Cortex of kidney (tissue), 1 donor: ENCODE results near the gene RPL41.

Experiments
- DNase-seq: peaks from one replicate; lab custom pipeline; 2025; lab: John Stamatoyannopoulos, UW

Gene RPL41

DNA sequence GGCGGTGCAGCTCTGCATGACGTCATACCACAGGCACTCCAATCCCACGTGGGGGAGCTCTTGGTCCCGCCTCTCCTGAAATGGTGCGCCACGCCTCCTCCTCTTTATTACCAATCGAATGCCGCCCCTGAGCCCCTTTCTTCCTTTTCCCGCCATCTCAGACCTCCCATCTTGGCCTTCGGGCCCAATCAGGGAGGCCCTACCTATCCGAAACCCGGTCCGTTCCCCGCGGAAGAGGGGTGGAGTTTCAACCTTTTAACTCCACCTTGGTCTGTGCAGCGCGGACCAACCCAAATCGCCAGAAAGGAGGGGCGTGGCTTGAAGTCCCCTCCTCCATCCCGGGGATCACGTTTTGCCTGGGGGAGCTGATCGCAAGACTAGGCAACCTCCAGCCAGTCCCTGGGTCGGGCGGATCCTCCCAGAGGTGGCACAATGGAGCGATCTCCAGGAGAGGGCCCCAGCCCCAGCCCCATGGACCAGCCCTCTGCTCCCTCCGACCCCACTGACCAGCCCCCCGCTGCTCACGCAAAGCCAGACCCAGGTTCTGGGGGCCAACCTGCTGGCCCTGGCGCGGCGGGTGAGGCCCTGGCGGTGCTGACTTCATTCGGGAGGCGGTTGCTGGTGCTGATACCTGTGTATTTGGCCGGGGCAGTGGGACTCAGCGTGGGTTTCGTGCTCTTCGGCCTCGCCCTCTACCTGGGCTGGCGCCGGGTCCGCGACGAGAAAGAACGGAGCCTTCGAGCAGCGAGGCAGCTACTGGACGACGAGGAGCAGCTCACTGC, 11.6 kb downstream of the RPL41 start, which contains the start of gene ESYT1:
Gene ESYT1, plus strand, starts transcription at position 380 of the 782 bp plus-strand sequence. Its CDS starts 53 bp downstream, at position 433.
- no peak for DNase-seq

DNA sequence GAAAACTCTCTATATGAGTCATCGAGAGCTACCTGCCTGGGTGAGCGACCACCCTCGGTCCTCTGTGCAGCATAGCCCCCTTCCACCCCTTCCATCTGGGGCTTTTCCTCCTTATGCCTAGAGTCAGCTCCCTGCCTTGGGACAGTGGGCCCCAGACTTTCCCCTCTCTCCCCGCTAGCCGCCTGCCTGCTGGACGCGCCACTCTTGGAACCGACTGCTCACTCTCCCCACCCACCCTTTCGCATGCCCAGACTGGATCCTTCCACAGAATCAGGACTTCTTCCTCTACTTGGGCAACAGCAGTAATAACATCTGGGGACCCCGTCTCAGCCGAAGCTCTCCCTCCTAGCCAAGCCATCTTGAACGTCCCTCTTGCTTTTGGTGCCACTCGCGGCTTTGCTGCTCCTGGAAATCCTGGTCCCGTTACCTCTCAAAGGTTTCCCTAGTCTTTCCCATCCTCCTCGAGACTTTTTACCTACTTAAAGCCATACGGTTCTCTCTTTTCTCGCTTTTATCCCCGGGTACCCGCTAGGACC, 12.3 kb downstream of the RPL41 start:
- no peak for DNase-seq

DNA sequence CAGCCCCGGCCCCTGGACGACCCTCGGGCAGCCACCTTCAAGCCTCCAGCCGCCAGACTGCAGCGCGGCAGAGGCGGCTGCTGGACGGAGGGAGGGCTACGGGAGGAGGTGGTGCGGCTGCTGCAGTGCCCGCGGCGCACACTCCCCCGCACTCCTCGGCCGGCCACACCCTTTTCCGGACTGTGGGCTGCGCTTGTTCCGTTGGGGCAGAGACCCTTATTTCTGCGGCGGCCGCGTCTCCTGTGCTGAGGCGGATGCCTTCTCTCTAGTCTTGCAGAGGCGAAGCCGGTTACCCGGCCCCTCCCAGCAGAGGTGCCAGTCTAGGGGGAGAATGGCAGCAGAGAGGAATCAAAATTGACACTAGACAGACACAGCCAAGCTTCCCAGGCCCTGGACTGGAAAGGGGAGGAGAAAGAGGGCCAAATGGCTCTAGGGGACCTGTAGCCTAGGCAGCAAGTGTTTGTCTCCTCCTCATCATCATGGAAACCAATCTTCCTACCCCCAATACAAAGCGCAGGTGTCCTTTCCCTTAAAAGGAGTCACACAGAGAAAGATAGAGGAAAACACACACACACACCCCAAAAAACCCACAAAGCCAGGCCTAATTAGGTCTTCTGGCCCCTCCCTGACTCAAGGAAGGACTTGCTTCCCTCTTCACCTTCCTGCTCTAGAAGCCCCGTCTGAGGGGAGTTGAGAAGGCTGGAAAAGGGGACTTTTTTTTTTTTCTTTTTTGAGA, 12.9 kb downstream of the RPL41 start:
- no peak for DNase-seq

DNA sequence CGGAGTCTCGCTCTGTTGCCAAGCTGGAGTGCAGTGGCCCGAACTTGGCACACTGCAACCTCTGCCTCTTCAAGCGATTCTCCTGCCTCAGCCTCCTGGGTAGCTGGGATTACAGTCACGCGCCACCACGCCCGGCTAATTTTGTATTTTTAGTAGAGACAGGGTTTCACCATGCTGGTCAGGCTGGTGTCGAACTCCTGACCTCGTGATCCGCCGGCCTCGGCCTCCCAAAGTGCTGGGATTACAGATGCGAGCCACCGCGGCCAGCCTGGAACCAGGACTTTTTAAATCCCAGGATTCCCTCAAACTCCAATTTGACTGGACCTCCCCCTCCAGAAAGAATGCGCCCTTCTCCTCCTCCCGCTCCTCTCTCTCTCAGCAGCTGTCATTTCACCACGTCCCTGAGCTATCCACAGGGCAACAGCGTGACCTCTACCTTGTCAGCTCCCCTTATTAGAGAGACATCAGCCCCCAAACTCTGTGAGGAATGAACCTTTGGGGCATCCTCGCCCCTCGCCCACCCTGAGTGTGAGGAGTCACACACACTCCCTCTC, 13.6 kb downstream of the RPL41 start:
- no peak for DNase-seq

DNA sequence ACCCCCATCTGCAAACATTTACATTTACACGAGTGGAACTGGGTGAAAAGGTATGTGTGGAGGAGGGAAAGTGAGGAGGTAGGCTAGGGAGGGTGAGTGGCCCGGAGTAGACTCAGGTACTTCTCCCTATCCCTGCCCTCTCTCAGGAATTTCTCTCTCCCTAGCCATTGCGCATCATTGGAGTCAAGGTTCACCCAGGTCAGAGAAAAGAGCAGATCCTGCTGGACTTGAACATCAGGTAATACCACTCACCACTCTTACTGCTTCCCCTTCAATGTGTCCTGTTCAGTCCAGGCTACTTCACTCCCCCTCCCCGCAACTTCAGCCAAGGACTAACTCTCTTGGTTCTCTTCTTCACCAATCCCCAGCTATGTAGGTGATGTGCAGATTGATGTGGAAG, 14.4 kb downstream of the RPL41 start:
- no peak for DNase-seq

DNA sequence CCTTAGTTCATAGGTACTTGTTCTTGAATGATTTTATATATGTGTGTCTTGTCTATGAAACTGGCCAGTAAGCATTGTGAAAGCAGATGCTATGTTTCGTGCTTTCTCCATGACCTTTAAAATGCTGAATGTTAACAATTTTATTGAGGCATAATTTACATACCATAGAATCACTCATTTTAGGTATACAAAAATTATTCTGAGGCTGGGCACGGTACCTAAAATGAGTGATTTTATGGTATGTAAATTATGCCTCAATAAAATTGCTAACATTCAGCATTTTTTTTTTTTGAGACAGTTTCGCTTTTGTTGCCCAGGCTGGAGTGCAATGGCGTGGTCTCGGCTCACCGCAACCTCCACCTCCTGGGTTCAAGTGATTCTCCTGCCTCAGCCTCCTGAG, 18.5 kb downstream of the RPL41 start:
- DNase-seq = no peak

DNA sequence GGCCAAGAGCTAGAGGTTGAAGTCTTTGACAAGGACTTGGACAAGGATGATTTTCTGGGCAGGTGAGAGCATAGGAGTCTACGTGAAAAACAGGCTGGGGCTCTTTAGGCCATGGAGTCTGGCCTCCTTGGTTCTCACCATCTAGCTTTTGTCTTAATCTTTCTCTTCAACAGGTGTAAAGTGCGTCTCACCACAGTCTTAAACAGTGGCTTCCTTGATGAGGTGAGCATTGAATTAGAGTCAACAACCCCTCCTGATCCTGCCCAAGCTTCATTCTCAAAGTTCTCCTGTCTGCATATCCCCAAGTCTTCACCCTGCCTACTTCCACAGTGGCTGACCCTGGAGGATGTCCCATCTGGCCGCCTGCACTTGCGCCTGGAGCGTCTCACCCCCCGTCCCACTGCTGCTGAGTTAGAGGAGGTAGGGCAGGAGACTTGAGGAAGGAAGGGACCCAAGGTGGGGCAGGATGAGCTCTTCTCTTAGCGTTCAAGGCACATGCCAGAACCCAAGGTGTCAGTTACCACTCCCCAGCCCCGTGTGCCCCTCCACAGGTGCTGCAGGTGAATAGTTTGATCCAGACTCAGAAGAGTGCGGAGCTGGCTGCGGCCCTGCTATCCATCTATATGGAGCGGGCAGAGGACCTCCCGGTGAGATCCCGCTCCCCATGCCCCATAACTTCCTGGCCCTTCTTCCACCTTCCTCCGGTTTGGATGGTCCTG, 21.6 kb downstream of the RPL41 start:
- no peak for DNase-seq

DNA sequence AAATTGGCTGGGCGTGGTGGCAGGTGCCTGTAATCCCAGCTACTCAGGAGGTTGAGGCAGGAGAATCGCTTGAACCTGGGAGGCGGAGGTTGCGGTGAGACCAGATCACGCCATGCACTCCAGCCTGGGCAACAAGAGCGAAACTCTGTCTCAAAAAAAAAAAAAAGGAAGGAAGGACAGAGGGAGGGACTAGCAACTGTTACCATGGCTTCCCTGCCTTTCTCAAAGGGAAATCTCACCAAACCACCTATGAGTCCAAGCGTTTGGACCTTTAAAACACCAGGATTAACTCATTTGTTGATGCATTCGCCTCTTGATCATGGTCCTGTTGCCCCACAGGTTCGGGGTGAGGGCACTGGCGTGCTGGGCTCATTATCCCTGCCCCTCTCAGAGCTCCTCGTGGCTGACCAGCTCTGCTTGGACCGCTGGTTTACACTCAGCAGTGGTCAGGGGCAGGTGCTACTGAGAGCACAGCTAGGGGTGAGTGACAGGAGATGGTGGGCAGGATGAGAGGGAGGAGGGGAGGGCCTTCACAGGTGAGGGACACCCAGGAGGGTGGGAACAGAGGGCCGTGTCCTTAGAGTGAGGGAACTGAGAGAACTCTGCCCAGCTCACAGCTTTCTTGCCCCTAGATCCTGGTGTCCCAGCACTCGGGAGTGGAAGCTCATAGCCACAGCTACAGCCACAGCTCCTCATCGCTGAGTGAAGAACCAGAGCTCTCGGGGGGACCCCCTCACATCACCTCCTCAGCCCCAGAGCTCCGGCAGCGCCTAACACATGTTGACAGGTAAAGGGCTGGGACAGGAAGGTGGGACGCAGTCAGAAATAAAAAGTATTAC, 25.7 kb downstream of the RPL41 start:
- DNase-seq = no peak

DNA sequence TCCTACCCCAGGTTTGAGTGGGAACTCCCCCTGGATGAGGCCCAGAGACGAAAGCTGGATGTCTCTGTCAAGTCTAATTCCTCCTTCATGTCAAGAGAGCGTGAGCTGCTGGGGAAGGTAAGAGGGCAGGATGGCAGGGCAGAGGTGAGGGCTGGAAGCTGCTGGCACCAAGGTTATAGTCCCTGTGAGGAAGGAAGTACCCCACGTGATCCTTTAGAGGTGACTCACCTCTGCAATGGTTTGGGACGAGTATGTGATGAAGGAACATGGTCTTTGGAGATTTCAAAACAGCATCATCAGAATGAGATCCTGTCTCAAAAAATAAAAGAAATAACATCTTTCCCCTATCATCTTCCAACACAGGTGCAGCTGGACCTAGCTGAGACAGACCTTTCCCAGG, 26.8 kb downstream of the RPL41 start:
- no peak for DNase-seq

DNA sequence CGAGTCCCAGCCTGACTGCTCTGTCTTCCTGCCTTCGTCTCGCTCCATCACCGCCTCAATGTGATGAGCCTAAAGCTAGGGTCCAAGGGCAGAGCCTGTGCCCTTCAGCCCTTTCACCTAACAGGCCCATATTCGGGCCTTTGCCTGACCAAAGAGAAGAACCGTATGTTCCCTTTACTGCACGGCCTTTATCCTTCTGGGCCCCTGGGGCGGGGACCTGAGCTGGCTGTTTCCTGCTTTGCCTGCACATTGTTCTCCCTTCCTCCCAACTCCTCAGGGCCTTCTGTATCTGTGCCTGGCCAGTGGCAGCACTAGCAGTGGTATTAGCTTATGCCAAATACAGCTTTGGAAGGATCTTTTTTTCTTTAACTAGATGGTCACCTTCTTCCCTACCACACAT, 27.4 kb downstream of the RPL41 start:
- no peak for DNase-seq

DNA sequence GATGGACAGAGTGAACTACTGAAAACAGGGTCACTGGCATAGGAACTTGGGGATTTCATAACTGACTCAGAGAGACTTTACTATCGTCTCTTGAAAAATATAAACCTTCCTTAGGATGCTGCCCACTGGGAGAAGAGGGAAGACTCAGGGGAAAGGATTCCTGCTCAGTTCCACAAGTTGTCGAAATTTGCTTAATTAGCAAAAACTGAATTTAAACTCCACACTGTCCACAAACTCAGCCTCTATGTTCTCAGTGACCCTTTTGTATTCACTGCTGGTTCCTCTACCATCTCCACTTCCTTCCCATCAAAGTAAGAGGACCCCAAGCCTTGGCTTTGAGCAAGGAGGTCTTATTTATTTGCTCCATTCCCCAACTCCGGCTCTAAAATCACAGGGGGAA, 28.8 kb downstream of the RPL41 start:
- no peak for DNase-seq

DNA sequence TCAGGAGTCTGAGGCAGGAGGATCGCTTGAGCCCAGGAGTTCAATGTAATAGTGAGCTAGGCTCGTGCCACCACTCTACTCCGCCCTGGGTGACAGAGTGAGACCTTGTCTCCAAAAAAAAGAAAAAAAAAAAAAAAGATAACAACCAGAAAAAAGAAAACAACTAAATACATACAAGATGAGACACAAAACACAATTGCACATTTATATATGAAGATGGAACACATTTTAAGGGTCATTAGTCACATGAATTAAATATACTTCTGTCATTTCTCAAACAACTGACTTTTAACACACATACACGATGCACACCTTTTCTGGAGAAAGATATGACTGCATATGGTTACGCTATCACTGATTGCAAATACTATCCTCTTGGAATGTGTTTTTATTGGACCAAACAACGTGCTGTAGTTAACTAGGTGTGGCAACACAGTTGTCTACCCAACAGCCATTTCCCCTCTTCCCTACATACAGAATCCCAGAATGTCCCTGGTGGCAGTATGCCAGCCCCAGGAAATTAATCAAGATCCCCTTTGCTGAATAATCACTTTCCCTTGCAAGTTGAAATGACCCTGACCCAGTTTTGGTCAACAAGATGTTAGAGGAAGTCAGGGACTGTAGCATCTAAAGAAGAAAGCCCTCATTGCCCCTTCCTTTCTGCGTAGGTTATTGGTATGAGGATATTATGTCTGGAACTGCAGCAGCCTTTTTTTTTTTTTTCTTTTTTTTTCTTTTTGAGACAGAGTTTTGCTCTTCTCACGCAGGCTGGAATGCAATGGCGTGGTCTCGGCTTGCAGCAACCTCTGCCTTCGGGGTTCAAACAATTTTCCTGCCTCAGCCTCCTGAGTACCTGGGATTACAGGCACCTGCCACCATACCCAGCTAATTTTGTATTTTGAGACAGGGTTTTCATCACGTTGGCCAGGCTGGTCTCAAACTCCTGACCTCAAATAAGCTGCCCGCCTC, 30.3 kb downstream of the RPL41 start:
- DNase-seq = no peak

DNA sequence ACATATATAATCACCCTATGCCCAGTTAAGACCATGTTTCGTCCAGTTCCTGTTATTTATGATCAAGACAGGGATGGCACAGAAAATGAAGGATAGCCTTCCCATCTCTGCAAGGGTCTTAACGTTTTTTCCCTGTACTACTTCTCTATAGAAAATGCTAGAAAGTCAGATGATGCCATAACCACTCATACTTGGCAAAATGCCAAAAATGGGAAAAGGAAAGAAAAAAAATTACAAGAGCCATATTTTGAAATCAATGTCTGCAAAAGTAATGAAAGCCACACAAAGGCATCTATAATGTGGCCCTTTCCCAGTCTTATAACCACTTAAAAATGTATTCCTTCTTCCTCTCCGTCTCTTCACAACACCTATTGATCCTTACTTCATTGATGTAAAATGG, 34.1 kb downstream of the RPL41 start:
- no peak for DNase-seq

DNA sequence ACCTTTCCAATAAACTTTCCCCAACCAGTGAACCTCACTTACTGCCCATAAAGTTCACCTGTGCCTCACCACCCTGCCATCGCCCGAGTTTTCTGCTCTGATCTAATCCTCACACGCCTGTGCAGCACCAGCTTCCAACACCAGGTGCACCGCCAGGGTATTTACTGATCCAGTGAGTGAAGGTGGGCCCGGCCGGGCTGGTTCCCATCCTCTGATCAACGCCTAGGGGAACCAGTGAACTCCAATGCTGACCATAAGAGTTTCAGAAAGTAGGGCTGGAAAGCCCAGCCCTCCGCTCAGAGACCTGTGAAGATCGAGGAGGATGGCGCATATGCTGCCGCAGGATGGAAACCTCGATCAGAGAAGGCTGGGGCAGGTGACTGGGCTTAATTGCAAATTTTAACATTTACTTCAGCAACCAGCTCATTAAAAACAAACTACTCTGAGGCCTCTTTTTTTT, 35.3 kb downstream of the RPL41 start:
- no peak for DNase-seq

DNA sequence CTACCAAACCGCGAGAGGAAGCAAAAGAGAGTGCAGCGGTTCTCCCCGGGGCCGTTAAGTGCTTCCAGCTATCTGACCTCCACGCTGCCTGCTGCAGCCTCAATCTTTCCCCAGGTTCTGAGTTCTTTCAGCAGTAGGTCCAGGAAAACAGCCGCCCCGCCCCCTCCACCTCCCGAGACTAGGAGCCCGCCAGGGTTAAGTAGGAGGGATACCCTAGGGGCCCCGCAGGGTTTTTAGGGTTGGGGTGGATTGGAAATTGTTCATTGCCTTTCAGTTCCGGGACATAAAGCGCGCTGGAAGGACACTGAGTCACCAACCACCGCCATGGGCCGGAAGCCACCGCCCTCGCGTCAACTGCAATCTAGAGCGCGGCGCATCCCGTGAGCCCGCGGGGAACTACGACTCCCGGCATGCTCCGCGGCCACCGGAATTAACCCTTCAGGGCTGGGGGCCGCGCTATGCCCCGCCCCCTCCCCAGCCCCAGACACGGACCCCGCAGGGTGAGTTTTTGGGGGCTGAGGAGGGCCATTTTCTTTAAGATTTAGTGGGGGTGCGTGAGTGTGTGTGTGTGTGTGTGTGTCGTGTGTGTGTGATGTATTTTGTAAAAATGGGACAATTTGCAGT, 35.8 kb downstream of the RPL41 start, which contains the start of gene MYL6B:
Gene MYL6B, plus strand, starts transcription at position 456 of the 624 bp plus-strand sequence. CDS start 1,332 bp downstream, outside the sequence.
- DNase-seq = no peak

DNA sequence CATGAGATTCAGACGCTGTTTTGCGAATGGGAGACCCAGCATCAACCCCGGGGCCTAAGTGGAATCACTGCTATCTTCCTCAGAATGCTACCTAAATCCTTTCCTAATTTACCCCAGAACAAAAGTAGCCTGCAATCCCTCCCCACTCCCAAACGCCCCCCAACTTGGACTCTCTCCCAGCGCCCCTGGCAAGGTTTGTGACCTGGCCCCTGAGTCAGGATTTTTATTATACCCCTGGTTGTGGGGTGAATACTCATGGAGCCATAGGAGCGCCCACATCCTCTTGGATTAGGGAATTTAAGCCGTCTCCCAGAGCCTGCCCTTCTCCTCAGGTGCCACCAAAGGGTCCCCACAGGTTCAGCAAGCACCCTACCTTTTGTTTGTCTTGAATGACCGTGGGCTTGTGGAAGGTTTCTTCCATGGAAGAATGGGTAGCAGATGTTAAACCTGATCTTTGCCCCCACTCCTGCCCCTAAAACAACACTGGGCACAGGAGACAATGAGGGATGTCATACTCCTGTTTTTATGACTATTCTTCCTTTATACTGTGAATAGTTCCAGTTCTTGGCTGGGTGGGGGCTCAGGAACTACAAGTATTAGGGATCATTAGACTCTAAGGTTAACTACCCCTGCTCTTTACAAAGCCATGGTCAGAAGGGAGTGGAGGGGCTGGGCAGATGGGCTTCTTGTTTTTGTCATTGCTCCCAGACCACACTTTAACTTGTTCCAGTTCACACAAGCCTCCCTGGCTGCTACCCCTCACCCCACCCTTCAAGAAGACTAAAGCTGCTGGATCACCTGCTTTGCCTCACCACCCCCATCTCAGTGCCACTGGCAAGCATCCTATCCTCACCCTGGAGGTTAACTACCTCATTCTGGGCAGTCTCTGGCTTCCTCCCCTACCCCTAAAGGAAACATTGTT, 36.6 kb downstream of the RPL41 start:
- no peak for DNase-seq

DNA sequence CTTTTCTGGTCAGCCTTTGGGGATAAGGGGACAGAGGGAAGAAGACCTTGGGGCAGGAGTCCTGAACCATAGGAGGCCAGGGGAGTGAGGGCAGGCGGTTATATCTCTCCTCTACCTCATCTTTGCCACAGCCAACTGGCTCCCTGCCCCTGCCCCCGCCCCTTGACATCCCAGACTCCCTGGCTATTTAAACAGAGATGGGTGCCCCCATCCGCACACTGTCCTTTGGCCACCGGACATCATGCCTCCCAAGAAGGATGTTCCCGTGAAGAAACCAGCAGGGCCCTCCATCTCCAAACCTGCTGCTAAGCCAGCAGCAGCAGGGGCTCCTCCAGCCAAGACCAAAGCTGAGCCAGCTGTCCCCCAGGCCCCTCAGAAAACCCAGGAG, 37.2 kb downstream of the RPL41 start:
- no peak for DNase-seq

DNA sequence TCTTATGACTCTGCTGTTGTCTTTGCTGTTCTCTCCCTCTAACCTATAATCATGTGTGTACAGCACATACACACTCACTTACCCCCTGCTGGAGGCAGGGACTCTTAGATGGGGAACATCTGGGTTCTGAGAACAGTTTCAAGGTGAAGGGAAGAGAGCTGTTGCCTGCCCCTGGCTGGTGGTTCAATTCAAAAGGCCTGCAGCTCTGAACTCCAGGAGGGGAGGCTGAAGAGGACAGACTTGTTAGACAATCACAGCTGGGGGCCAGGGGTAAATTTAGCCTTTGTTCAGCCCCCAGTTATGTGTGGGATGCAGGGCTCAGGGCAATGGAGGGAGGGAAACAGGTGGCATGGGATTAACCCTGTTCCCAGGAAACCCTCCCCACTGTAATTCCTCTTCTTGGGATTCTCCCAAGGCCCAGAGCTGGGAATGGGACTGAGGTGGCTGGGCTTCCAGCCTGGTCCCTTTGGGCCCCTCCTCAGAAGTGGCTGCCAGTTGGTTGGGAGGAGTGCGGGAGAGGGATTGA, 37.9 kb downstream of the RPL41 start:
- no peak for DNase-seq
